H1 (cell line): ENCODE measurements around the gene GPR39. TPM values are rescaled to one million over a fixed set of nuclear protein-coding genes. Genes with fewer than 3 reads are reported as not detected.

Experiments
- CBX8 ChIP-seq: fragments of 300-800, 300-1000 bp; sonication (generic); IDR thresholded peaks from 2 replicates; pipeline ENCODE4 v1.7.1; 2016; ENCODE audit warnings: low read depth, low read length, borderline replicate concordance
- CHD2 ChIP-seq: IDR thresholded peaks from 2 replicates; pipeline ENCODE4 v1.6.1; 2012; ENCODE audit warnings: low read length, improper control_type of control experiment
- CHD7 ChIP-seq: fragments of 300-600 bp; sonication (generic); IDR thresholded peaks from 2 replicates; pipeline ENCODE4 v1.7.1; 2012; ENCODE audit warnings: low read length, moderate library complexity, mild to moderate bottlenecking, inconsistent platforms; ENCODE audit not compliant: insufficient replicate concordance
- POLR2AphosphoS5 ChIP-seq: IDR thresholded peaks from 2 replicates; pipeline ENCODE4 v1.6.1; 2011; ENCODE audit warnings: low read depth, low read length
- TCF12 ChIP-seq: IDR thresholded peaks from 2 replicates; pipeline ENCODE4 v1.6.1; 2011; ENCODE audit warnings: low read depth, mild to moderate bottlenecking, low read length
- polyA plus RNA-seq, 7 experiments: library from polyadenylated mRNA; depleted of rRNA in 3 of 7; stranded (reverse) in 5 of 7; unstranded in 2 of 7; fragments of >200 nt in 5 of 7; fragments of 200-250 nt in 2 of 7; gene quantifications; 1 replicate in 5 of 7; 2 replicates in 1 of 7; 4 replicates in 1 of 7; pipeline versions ENCODE4 v1.2.1 to v1.2.3, GENCODE V29; 2011 to 2013; ENCODE audit warnings: missing spikeins in 2 of 7, mixed read lengths in 2 of 7
- total RNA-seq: library from RNA; stranded (reverse); fragmentation: NEBNext Ultra II Directional; extraction: Animal tissue kit (Norgen Biotek cat#: 25700); gene quantifications from 2 replicates; pipeline ENCODE4 v1.2.1, GENCODE V29; 2021

The GPR39 gene
- total and polyA plus RNA-seq, 2 of the 8 experiments (the other 6 are each of a cell fraction or from before 2014, with no cell fraction given): 0.63 to 2.7 TPM

GRCh38 chr2:132515010-132515409, 98.4 kb downstream of the GPR39 start (continued):
- TF ChIP-seq CHD7: no peak
- TF ChIP-seq POLR2AphosphoS5: no peak
- TF ChIP-seq CHD2: no peak
- TF ChIP-seq CBX8: no peak
- no peak for TF ChIP-seq TCF12
